Gastroesophageal sphincter (tissue), 3 donors: ENCODE results near the gene VPS33B.

Experiments
- EP300 ChIP-seq: sonication (generic); formaldehyde crosslinking; IDR thresholded peaks from one replicate; pipeline ENCODE4 v1.6.1; 2017; ENCODE audit warnings: antibody characterized with exemption, mild to moderate bottlenecking
- POLR2A ChIP-seq, 2 donors: fragments of 450-650 bp; IDR thresholded peaks; one replicate each; pipeline ENCODE4 v1.6.1; 2017; ENCODE audit warnings: antibody characterized with exemption in 2 of 2, mild to moderate bottlenecking in 2 of 2, moderate library complexity in 1 of 2
- TF ChIP-seq, protein P1 (sequence below), 4 experiments: fragments of 200-600 bp in 2 of 4; fragments of 450-650 bp in 2 of 4; sonication (generic) in 1 of 4; IDR thresholded peaks; one replicate each; pipeline ENCODE4 v1.5.1; 2017 to 2019; ENCODE audit warnings: antibody characterized with exemption in 4 of 4, mild to moderate bottlenecking in 2 of 4, moderate library complexity in 2 of 4

DNA sequence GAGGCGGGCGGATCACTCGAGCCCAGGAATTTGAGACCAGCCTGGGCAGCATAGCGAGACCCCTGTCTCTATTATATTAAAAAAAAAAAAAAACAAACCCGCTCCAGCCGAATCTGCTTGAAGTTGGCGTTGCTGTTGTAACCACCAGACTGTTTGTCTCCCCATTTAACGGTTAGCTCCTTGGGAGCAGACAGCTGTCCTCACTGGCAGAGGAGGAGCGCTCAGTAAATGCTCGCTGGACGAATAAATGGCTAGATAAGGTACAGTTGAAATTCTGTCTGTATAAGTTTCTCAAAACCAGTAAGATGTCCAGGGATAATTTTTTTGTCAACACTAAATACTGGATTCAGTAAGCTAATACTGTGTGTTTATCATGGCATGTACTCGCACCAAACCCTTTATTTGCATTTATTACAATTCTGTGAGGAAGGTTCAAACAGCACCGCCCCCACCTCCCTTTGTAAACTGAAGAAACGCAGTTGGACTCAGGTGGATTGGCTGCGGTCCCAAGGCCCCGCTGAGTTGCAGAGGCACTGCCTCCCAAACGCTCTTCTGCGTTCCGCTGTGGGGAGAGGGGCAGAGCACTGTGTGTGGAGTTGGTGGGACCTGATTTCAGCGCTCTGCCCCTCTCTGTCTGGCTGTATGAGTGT is 66.6 kb downstream of the VPS33B start:
- no peak for TF ChIP-seq POLR2A (IDR thresholded peaks at IDR 0.05)
- TF ChIP-seq, protein P1, sequence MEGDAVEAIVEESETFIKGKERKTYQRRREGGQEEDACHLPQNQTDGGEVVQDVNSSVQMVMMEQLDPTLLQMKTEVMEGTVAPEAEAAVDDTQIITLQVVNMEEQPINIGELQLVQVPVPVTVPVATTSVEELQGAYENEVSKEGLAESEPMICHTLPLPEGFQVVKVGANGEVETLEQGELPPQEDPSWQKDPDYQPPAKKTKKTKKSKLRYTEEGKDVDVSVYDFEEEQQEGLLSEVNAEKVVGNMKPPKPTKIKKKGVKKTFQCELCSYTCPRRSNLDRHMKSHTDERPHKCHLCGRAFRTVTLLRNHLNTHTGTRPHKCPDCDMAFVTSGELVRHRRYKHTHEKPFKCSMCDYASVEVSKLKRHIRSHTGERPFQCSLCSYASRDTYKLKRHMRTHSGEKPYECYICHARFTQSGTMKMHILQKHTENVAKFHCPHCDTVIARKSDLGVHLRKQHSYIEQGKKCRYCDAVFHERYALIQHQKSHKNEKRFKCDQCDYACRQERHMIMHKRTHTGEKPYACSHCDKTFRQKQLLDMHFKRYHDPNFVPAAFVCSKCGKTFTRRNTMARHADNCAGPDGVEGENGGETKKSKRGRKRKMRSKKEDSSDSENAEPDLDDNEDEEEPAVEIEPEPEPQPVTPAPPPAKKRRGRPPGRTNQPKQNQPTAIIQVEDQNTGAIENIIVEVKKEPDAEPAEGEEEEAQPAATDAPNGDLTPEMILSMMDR (IDR thresholded peaks at IDR 0.05): no peak
- no peak for TF ChIP-seq EP300
